ENCODE data around the gene RCL1. TPM values are rescaled to one million over a fixed set of nuclear protein-coding genes. Genes with fewer than 3 reads are reported as not detected.
A peak's percentile ranks its signal among the peaks of the same experiment; 100 is the strongest.
"Not testable (repeated sequence)": the region's sequence is repeated elsewhere in the genome, so short reads cannot be mapped to it uniquely, and the experiment has no call there.

RCL1 gene
- polyA plus RNA-seq, 6 donors from 2014 or later: 27.1 to 34.3 (median 29.8) TPM

GRCh38 chr9:4892501-4893194 is 99.9 kb downstream of the RCL1 start:
- Mint-ChIP-seq H3K4me3 (no peak overlapping the region), H3K36me3 (peaks cover 2 to 7% of the 10 kb centered on the region in 2 donors), H3K4me1 (no peaks in the 10 kb centered on the region), H3K27me3 (no peaks in the 10 kb centered on the region), H3K9me3 (peaks cover 0 to 13% (median 4%) of the 10 kb centered on the region in 7 donors), H3K27ac (no peak overlapping the region)
- ATAC-seq (ENCODE audit: low read depth in 2 of 2): no peak
- DNase-seq: no peak

DNA sequence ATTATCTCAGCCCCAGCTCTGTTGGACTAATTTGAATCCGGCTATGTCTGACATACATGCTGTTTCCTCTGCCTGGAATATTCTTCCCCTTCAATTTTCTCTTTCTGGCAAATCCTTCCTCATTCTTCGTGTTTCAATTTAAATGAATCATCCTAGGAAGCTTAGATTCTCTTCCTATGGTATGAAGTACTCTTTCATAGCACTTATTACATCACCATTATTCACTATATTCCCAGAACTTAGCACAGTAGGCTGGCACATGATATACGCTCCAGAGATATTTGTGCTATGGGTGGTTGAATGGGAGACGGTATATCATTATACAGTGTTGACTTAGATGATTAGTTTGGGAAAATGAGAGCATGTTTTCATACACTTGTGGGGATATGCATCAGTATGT is 101.3 kb downstream of the RCL1 start:
- DNase-seq (no peak), ATAC-seq (ENCODE audit: low read depth in 2 of 2) (no peak)
- no peaks in the 10 kb centered on the region for H3K27me3 Mint-ChIP-seq
- H3K4me1 Mint-ChIP-seq: no peaks in the 10 kb centered on the region
- H3K36me3 Mint-ChIP-seq: peaks cover 7 to 13% of the 10 kb centered on the region in 2 donors
- peak overlapping the region in 1 of 6 donors; percentile 24 for H3K27ac Mint-ChIP-seq
- peaks cover 0 to 22% (median 14%) of the 10 kb centered on the region in 7 donors for H3K9me3 Mint-ChIP-seq
- no peak overlapping the region for H3K4me3 Mint-ChIP-seq

GRCh38 chr9:4899853-4900252 is 107.1 kb downstream of the RCL1 start:
- not testable (repeated sequence) for ATAC-seq (ENCODE audit: low read depth in 2 of 2); H3K27me3 Mint-ChIP-seq; H3K27ac Mint-ChIP-seq; H3K4me3 Mint-ChIP-seq; DNase-seq
- Mint-ChIP-seq H3K36me3 (peaks cover 0 to 32% of the 10 kb centered on the region in 2 donors), H3K9me3 (peaks cover 0 to 39% (median 32%) of the 10 kb centered on the region in 7 donors), H3K4me1 (peaks cover 3 to 11% (median 10%) of the 10 kb centered on the region in 3 donors)

- not testable (repeated sequence) for H3K27me3 Mint-ChIP-seq
- ATAC-seq (ENCODE audit: low read depth in 2 of 2) (peak; percentile 48 to 60), DNase-seq (peak; percentile 25)
- Mint-ChIP-seq H3K4me3 (peak overlapping the region in 7 of 8 donors; percentile 51 to 80 (median 63)), H3K27ac (peak overlapping the region in 5 of 6 donors; percentile 15 to 75 (median 58)), H3K9me3 (peaks cover 0 to 37% (median 32%) of the 10 kb centered on the region in 7 donors), H3K4me1 (peaks cover 3 to 11% (median 10%) of the 10 kb centered on the region in 3 donors), H3K36me3 (peaks cover 0 to 32% of the 10 kb centered on the region in 2 donors)
Measured at GRCh38 chr9:4901401-4902134, 108.8 kb downstream of the RCL1 start.

GRCh38 chr9:4902135-4902475 is 109.4 kb downstream of the RCL1 start:
- no peaks in the 10 kb centered on the region for H3K27me3 Mint-ChIP-seq
- peaks cover 3 to 11% (median 10%) of the 10 kb centered on the region in 3 donors for H3K4me1 Mint-ChIP-seq
- H3K4me3 Mint-ChIP-seq: peak overlapping the region in 3 of 8 donors; percentile 59 to 80 (median 63)
- DNase-seq: no peak
- peak overlapping the region in 1 of 6 donors; percentile 75 for H3K27ac Mint-ChIP-seq
- no peak for ATAC-seq (ENCODE audit: low read depth in 2 of 2)
- peaks cover 0 to 32% of the 10 kb centered on the region in 2 donors for H3K36me3 Mint-ChIP-seq
- H3K9me3 Mint-ChIP-seq: peaks cover 0 to 37% (median 29%) of the 10 kb centered on the region in 7 donors

- H3K4me1 Mint-ChIP-seq: peaks cover 3 to 11% (median 10%) of the 10 kb centered on the region in 3 donors
Measured at GRCh38 chr9:4904322-4905134, 111.8 kb downstream of the RCL1 start.

DNA sequence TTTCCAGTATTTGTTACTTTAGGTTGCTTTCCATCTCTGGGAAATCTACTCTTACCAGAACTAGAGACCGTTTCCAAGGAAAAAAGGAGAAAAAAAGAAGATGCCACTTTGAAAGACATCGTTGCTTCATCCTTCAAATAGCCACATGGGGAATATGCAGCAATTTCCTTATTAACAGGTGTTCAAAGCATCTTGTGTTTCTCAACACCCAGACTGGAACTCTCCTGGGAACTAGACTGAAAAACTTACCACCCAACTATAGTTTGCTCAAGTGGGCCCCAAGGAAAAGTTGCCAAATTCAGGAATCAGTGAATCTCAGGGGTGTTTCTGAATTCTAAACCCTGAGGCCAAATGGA is 112.4 kb downstream of the RCL1 start:
- Mint-ChIP-seq H3K4me3 (no peak overlapping the region), H3K36me3 (peaks cover 0 to 9% of the 10 kb centered on the region in 2 donors)

More at GRCh38 chr9:4904322-4905134, 111.8 kb downstream of the RCL1 start:
- DNase-seq: no peak
- no peak for ATAC-seq (ENCODE audit: low read depth in 2 of 2)
- Mint-ChIP-seq H3K4me3 (no peak overlapping the region), H3K27ac (peak overlapping the region in 1 of 6 donors; percentile 37), H3K27me3 (no peaks in the 10 kb centered on the region), H3K9me3 (peaks cover 0 to 18% (median 11%) of the 10 kb centered on the region in 7 donors), H3K36me3 (peaks cover 0 to 15% of the 10 kb centered on the region in 2 donors)

More for the DNA sequence above, 112.4 kb downstream of the RCL1 start:
- H3K4me1 Mint-ChIP-seq: peaks cover 3 to 11% (median 10%) of the 10 kb centered on the region in 3 donors
- H3K27ac Mint-ChIP-seq: peak overlapping the region in 1 of 6 donors; percentile 37
- no peak for ATAC-seq (ENCODE audit: low read depth in 2 of 2)
- DNase-seq: no peak
- peaks cover 0 to 12% (median 7%) of the 10 kb centered on the region in 7 donors for H3K9me3 Mint-ChIP-seq
- no peaks in the 10 kb centered on the region for H3K27me3 Mint-ChIP-seq

Other genes with a start within 250 kb of the RCL1 start
- gene PLPP6, start 130.7 kb upstream of the RCL1 start, polyA plus RNA-seq (ENCODE audit: low read depth in 6 of 6): 1 to 10 TPM; 1.7 to 4.1 (median 3.2) TPM
- gene SPATA6L, start 126.5 kb upstream of the RCL1 start, polyA plus RNA-seq (ENCODE audit: low read depth in 6 of 6): not detected
- gene CDC37L1, start 113.4 kb upstream of the RCL1 start, polyA plus RNA-seq (ENCODE audit: low read depth in 6 of 6): 10 to 100 TPM in 3 of 6 donors, 1 to 10 TPM in 3; 6.6 to 21.3 (median 10.7) TPM
- gene AK3, start 51.7 kb upstream of the RCL1 start, polyA plus RNA-seq (ENCODE audit: low read depth in 6 of 6): 10 to 100 TPM; 22.9 to 31.6 (median 27.2) TPM
- gene JAK2, start 192.3 kb downstream of the RCL1 start, polyA plus RNA-seq (ENCODE audit: low read depth in 6 of 6): 10 to 100 TPM in 4 of 6 donors, 1 to 10 TPM in 2; 4.9 to 16.3 (median 12.5) TPM

Data from naive B cell (primary cell).